Measurements from ENCODE around the gene ICAM5.
"Not testable (repeated sequence)": the region's sequence is repeated elsewhere in the genome, so short reads cannot be mapped to it uniquely, and the experiment has no call there.

The ICAM5 gene

GRCh38 chr19:10279737-10280442 lies 9.9 kb upstream of the ICAM5 start:
- no peak for TF ChIP-seq ZNF274 (IDR thresholded peaks at IDR 0.05; ENCODE audit: low read depth, low read length)
- H3K4me3 ChIP-seq (ENCODE audit: low read length), result no peak overlapping the region

- not testable (repeated sequence) for H3K4me3 ChIP-seq (ENCODE audit: low read length)
Observed at GRCh38 chr19:10282043-10282442, 7.7 kb upstream of the ICAM5 start.

- TF ChIP-seq ZNF274 (IDR thresholded peaks at IDR 0.05; ENCODE audit: low read depth, low read length), result no peak
- no peak overlapping the region for H3K4me3 ChIP-seq (ENCODE audit: low read length)
Observed at GRCh38 chr19:10283301-10284064, 6.3 kb upstream of the ICAM5 start.

GRCh38 chr19:10284065-10284959 lies 5.4 kb upstream of the ICAM5 start:
- TF ChIP-seq ZNF274 (IDR thresholded peaks at IDR 0.05; ENCODE audit: low read depth, low read length), result no peak

GRCh38 chr19:10284960-10285278 lies 4.8 kb upstream of the ICAM5 start:
- TF ChIP-seq ZNF274 (IDR thresholded peaks at IDR 0.05; ENCODE audit: low read depth, low read length), result no peak

More at GRCh38 chr19:10284065-10284959, 5.4 kb upstream of the ICAM5 start:
- H3K4me3 ChIP-seq (ENCODE audit: low read length), result no peak overlapping the region

GRCh38 chr19:10285393-10285792 lies 4.4 kb upstream of the ICAM5 start:
- TF ChIP-seq ZNF274 (IDR thresholded peaks at IDR 0.05; ENCODE audit: low read depth, low read length), result no peak
- H3K4me3 ChIP-seq (ENCODE audit: low read length), result no peak overlapping the region

More at GRCh38 chr19:10284960-10285278, 4.8 kb upstream of the ICAM5 start:
- no peak overlapping the region for H3K4me3 ChIP-seq (ENCODE audit: low read length)

- H3K4me3 ChIP-seq (ENCODE audit: low read length), result no peak within 1 kb of the TSS
- no peak for TF ChIP-seq ZNF274 (IDR thresholded peaks at IDR 0.05; ENCODE audit: low read depth, low read length)
Observed at GRCh38 chr19:10286803-10287737, 2.7 kb upstream of the ICAM5 start, which contains the start of gene ICAM4. ICAM4 (plus strand) TSS chr19:10286955; CDS start chr19:10287013, 58 bp downstream.

- H3K4me3 ChIP-seq (ENCODE audit: low read length), result peak overlapping the region; percentile 38; the same call in 1 of the 2 replicates
- no peak for TF ChIP-seq ZNF274 (IDR thresholded peaks at IDR 0.05; ENCODE audit: low read depth, low read length)
Observed at GRCh38 chr19:10288662-10289166, 1.0 kb upstream of the ICAM5 start.

GRCh38 chr19:10289167-10289835 lies 451 bp upstream of the ICAM5 start:
- peak overlapping the region; percentile 38; the same call in 1 of the 2 replicates for H3K4me3 ChIP-seq (ENCODE audit: low read length)
- no peak for TF ChIP-seq ZNF274 (IDR thresholded peaks at IDR 0.05; ENCODE audit: low read depth, low read length)

- H3K4me3 ChIP-seq (ENCODE audit: low read length), result peak overlapping the region; percentile 37; the same call in 1 of the 2 replicates
- no peak for TF ChIP-seq ZNF274 (IDR thresholded peaks at IDR 0.05; ENCODE audit: low read depth, low read length)
Observed at GRCh38 chr19:10290357-10290875, 664 bp downstream of the ICAM5 start.

- no peak for TF ChIP-seq ZNF274 (IDR thresholded peaks at IDR 0.05; ENCODE audit: low read depth, low read length)
- peak overlapping the region; percentile 37; the same call in 1 of the 2 replicates for H3K4me3 ChIP-seq (ENCODE audit: low read length)
Observed at GRCh38 chr19:10290876-10291553, 1.3 kb downstream of the ICAM5 start.
